PC-9 (cell line): Measurements from ENCODE around the gene NMRAL1. TPM values are rescaled to one million over a fixed set of nuclear protein-coding genes. Genes with fewer than 3 reads are reported as not detected.

Experiments
- BruUV-seq: library from RNA; stranded (reverse); fragments of 400-500 nt; replicated peaks from 2 replicates; lab custom pipeline; 2021; lab: Mats Ljungman, UMichigan
- CTCF ChIA-PET: fragments of 300-600 bp; sonication (Branson Sonifier 250); formaldehyde crosslinking; loops from one replicate; lab custom pipeline; 2022; ENCODE audit warnings: antibody characterized with exemption; lab: Charles Lee
- POLR2A ChIA-PET: fragments of 300-600 bp; sonication (Branson Sonifier 250); formaldehyde crosslinking; loops from one replicate; lab custom pipeline; 2022; ENCODE audit warnings: antibody characterized with exemption; ENCODE audit not compliant: unreplicated experiment; lab: Charles Lee
- DNase-seq, 2 experiments: peaks; one replicate each; pipeline versions ENCODE4 v3.0.0 to v3.0.0-alpha.2; 2015 to 2022; ENCODE audit warnings: mixed read lengths in 1 of 2
- H2AFZ ChIP-seq: fragments of 200-600 bp; sonication (generic); 2 replicates; pipeline ENCODE4 v1.8.1; 2017; ENCODE audit warnings: antibody characterized with exemption
- H3F3A ChIP-seq: fragments of 200-600 bp; sonication (generic); 2 replicates; pipeline ENCODE4 v1.8.1; 2017; ENCODE audit warnings: antibody characterized with exemption, mild to moderate bottlenecking, low read depth; ENCODE audit not compliant: insufficient read depth
- H3K27ac ChIP-seq: fragments of 200-600 bp; sonication (generic); 2 replicates; pipeline ENCODE4 v1.6.1; 2016; ENCODE audit warnings: mixed run types
- H3K27me3 ChIP-seq: fragments of 200-600 bp; sonication (generic); 2 replicates; pipeline ENCODE4 v1.6.1; 2016; ENCODE audit warnings: low read depth, mixed run types; ENCODE audit not compliant: insufficient read depth
- H3K36me3 ChIP-seq: fragments of 200-600 bp; sonication (generic); 2 replicates; pipeline ENCODE4 v1.6.1; 2016; ENCODE audit warnings: low read depth, mixed run types
- H3K4me1 ChIP-seq: fragments of 200-600 bp; sonication (generic); replicated peaks from 2 replicates; pipeline ENCODE4 v1.6.1; 2016; ENCODE audit warnings: mixed run types; ENCODE audit not compliant: insufficient read depth
- H3K4me2 ChIP-seq: fragments of 200-600 bp; sonication (generic); 2 replicates; pipeline ENCODE4 v1.6.1; 2017; ENCODE audit warnings: mixed run types
- H3K4me3 ChIP-seq: fragments of 200-600 bp; sonication (generic); 2 replicates; pipeline ENCODE4 v1.6.1; 2016; ENCODE audit warnings: mixed run types
- H3K79me2 ChIP-seq: fragments of 200-600 bp; sonication (generic); 2 replicates; pipeline ENCODE4 v1.6.1; 2017; ENCODE audit warnings: low read depth, mixed run types
- H3K9me2 ChIP-seq: fragments of 200-600 bp; sonication (generic); 2 replicates; pipeline ENCODE4 v1.8.1; 2017; ENCODE audit warnings: mild to moderate bottlenecking; ENCODE audit not compliant: insufficient read depth
- H3K9me3 ChIP-seq: fragments of 200-600 bp; sonication (generic); 2 replicates; pipeline ENCODE4 v1.8.1; 2016; ENCODE audit warnings: low read depth; ENCODE audit not compliant: insufficient read depth
- H4K20me1 ChIP-seq: fragments of 200-600 bp; sonication (generic); 2 replicates; pipeline ENCODE4 v1.8.1; 2017; ENCODE audit not compliant: insufficient read depth
- EZH2 ChIP-seq: fragments of 200-600 bp; sonication (generic); IDR thresholded peaks from 2 replicates; pipeline ENCODE4 v1.8.0; 2017; ENCODE audit warnings: antibody characterized with exemption, low read depth
- intact Hi-C: fragments of 100-400 bp; cut with micrococcal nuclease; formaldehyde crosslinking; loops from one replicate; pipeline ENCODE4 v1.10.0; 2022; ENCODE audit not compliant: unreplicated experiment
- total RNA-seq: library from RNA; stranded (reverse); gene quantifications from 2 replicates; pipeline ENCODE4 v1.2.3, GENCODE V29; 2021
- TF ChIP-seq, protein P1 (sequence below): fragments of 200-600 bp; sonication (generic); conservative IDR thresholded peaks from 2 replicates; pipeline ENCODE4 v1.6.1; 2017; ENCODE audit warnings: mixed run types, antibody characterized with exemption, mild to moderate bottlenecking, moderate library complexity

NMRAL1 gene
- total RNA-seq, 1 experiment from 2014 or later: 118 TPM

DNA sequence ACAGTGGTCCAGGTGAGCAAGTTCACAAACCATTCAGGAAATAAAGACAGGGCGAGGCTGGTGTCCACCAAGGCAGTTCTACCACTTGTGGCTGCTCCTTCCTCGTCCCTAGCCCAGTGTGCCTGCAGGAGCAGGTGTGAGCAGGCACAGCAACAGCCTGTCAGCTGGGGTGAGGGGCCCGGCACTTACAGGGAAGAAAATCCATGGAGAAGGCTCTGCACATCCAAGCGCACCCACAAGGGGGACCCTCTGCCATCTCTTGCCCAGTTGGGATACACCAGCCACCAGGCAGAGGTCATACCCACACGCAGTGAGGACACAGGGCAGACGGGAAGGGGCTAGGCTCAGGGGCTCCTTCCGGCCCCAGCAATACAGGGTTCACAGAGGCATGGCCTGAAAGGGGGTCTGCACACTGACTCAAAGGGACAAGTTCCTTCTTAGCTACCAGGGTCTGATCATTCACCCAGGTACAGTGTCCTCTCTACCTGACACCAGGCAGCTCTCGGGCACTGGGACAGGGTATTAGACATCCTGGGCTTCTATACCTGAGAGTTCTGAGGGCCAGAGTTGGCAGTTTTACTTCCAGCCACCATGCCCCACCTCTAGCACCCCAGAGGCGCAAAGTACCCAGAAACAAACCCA, 37.1 kb upstream of the NMRAL1 start:
- H3K9me2 ChIP-seq: no peaks in the 10 kb centered on the region
- H3F3A ChIP-seq: no peaks in the 10 kb centered on the region
- ChIA-PET CTCF (no interaction called here), POLR2A (no interaction called here)
- H3K27ac ChIP-seq: no peak overlapping the region
- H3K4me2 ChIP-seq: no peak overlapping the region
- H3K4me1 ChIP-seq: no peaks in the 10 kb centered on the region
- TF ChIP-seq, protein P1, sequence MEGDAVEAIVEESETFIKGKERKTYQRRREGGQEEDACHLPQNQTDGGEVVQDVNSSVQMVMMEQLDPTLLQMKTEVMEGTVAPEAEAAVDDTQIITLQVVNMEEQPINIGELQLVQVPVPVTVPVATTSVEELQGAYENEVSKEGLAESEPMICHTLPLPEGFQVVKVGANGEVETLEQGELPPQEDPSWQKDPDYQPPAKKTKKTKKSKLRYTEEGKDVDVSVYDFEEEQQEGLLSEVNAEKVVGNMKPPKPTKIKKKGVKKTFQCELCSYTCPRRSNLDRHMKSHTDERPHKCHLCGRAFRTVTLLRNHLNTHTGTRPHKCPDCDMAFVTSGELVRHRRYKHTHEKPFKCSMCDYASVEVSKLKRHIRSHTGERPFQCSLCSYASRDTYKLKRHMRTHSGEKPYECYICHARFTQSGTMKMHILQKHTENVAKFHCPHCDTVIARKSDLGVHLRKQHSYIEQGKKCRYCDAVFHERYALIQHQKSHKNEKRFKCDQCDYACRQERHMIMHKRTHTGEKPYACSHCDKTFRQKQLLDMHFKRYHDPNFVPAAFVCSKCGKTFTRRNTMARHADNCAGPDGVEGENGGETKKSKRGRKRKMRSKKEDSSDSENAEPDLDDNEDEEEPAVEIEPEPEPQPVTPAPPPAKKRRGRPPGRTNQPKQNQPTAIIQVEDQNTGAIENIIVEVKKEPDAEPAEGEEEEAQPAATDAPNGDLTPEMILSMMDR: peak; percentile 70
- no peak for TF ChIP-seq EZH2
- H3K36me3 ChIP-seq: no peaks in the 10 kb centered on the region
- H3K9me3 ChIP-seq: no peaks in the 10 kb centered on the region
- no peaks in the 10 kb centered on the region for H3K27me3 ChIP-seq
- H4K20me1 ChIP-seq: no peaks in the 10 kb centered on the region
- intact Hi-C loops: loop anchor here (1.0 to 2.0 kb wide), 4 partner anchors 74 to 513 kb away; no protein-coding TSS in a partner anchor
- BruUV-seq: no TSS peak
- DNase-seq: peak; percentile 64 to 74
- no peak overlapping the region for H2AFZ ChIP-seq
- no peak overlapping the region for H3K4me3 ChIP-seq
- no peaks in the 10 kb centered on the region for H3K79me2 ChIP-seq

DNA sequence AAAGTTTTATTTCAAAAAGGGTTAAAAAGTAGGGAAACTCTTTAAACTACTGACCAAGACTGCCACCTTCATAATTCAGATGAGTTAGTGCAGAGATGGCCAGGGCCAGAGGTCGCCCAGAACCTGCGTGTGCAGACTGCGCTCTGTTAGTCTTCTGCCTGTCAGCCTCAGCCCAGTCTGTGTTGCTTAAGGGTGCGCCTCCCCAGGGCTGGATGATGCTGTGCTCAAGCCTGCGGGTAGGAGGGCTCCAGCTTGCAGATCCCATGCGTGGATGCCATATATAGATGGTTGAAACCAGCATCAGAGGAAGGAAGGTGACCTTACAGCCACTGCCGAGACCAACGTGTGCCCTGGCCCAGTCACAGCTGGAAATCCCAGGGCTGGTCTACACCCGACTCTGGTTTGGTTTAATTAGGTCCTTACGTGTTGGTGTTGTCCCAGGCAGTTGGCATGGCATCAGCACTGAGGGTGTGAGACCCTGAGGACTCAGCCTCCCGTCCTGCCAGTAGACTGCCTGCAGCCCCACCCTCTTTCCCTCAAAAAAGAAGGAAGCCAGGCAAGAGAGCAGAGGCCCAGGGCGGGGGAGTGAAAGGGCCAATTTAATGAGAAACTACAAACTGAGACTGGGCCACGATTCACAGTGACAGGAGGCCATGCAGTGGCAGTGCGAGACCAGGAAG, 36.5 kb upstream of the NMRAL1 start:
- ChIA-PET CTCF (no interaction called here), POLR2A (no interaction called here)
- Histone ChIP-seq H3F3A (no peaks in the 10 kb centered on the region), H2AFZ (no peak overlapping the region), H3K27ac (no peak overlapping the region), H3K4me2 (no peak overlapping the region), H3K27me3 (no peaks in the 10 kb centered on the region), H4K20me1 (no peaks in the 10 kb centered on the region), H3K9me2 (no peaks in the 10 kb centered on the region), H3K36me3 (no peaks in the 10 kb centered on the region), H3K4me3 (no peak overlapping the region), H3K79me2 (no peaks in the 10 kb centered on the region), H3K4me1 (no peaks in the 10 kb centered on the region), H3K9me3 (no peaks in the 10 kb centered on the region)
- no TSS peak for BruUV-seq
- intact Hi-C loops: loop anchor here (1.0 to 2.0 kb wide), 4 partner anchors 74 to 514 kb away; no protein-coding TSS in a partner anchor
- TF ChIP-seq, protein P1: no peak
- no peak for TF ChIP-seq EZH2
- DNase-seq: no peak

- Histone ChIP-seq H3K9me2 (no peaks in the 10 kb centered on the region), H3K4me3 (no peak overlapping the region), H3K27me3 (no peaks in the 10 kb centered on the region), H3K79me2 (no peaks in the 10 kb centered on the region), H3K27ac (no peak overlapping the region), H3K4me2 (no peak overlapping the region), H3F3A (no peaks in the 10 kb centered on the region), H4K20me1 (no peaks in the 10 kb centered on the region), H2AFZ (no peak overlapping the region), H3K9me3 (no peaks in the 10 kb centered on the region), H3K36me3 (no peaks in the 10 kb centered on the region), H3K4me1 (no peaks in the 10 kb centered on the region)
- no peak for TF ChIP-seq EZH2
- TF ChIP-seq, protein P1: no peak
- DNase-seq: no peak
- POLR2A ChIA-PET: no interaction called here
- intact Hi-C loops: loop anchor here (2.0 kb wide), 3 partner anchors 103 to 515 kb away; no protein-coding TSS in a partner anchor
- no TSS peak for BruUV-seq
- CTCF ChIA-PET: no interaction called here
Measured at GRCh38 chr16:4510131-4510530, 35.7 kb upstream of the NMRAL1 start.
